ENCODE measurements around the gene SLC6A1. TPM values are rescaled to one million over a fixed set of nuclear protein-coding genes. Genes with fewer than 3 reads are reported as not detected.
"Not testable (repeated sequence)": the region's sequence is repeated elsewhere in the genome, so short reads cannot be mapped to it uniquely, and the experiment has no call there.

SLC6A1 gene
- total RNA-seq, 1 donor from 2014 or later: 0.52 TPM

DNA sequence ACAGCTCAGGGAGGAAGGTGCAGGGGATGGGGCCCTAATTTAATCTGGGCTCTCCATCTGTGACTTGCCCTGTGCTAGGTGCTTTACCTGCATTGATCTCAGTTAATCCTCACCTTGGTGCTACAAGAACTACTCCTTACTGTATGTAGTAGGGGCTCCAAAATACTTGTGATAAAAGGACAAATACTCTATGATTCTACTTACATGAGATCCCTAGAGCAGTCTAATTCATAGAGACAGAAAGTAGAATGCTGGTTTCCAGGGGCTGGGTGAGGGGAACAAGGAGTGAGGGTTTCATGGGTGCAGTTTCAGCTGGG lies 67.2 kb downstream of the SLC6A1 start:
- H3K27ac Mint-ChIP-seq: no peak overlapping the region
- H3K4me1 Mint-ChIP-seq: no peaks in the 10 kb centered on the region
- H2AFZ ChIP-seq (replicated peaks): no peak overlapping the region
- no peaks in the 10 kb centered on the region for H3K9me3 ChIP-seq (ENCODE audit: low read depth)
- no peaks in the 10 kb centered on the region for H3K36me3 ChIP-seq
- H3K4me2 ChIP-seq: no peak overlapping the region
- no peak for DNase-seq (ENCODE audit: low spot score)
- no peaks in the 10 kb centered on the region for H3K4me1 ChIP-seq
- H3K4me3 Mint-ChIP-seq: no peak overlapping the region
- no peak overlapping the region for H3K4me3 ChIP-seq
- H3K9me3 Mint-ChIP-seq: peaks cover 15% of the 10 kb centered on the region
- H3K79me2 ChIP-seq (ENCODE audit: low read depth): no peaks in the 10 kb centered on the region
- peaks cover 11% of the 10 kb centered on the region for H3K27me3 Mint-ChIP-seq (ENCODE audit: insufficient read depth, low read depth)
- H3K9ac ChIP-seq: no peak overlapping the region
- no peak overlapping the region for H3K27ac ChIP-seq
- peaks cover 39% of the 10 kb centered on the region for H3K27me3 ChIP-seq
- H3F3A ChIP-seq (ENCODE audit: low read depth): no peaks in the 10 kb centered on the region
- no peaks in the 10 kb centered on the region for H4K20me1 ChIP-seq (ENCODE audit: low read depth)
- no peak for TF ChIP-seq EZH2 (IDR thresholded peaks at IDR 0.05)
- TF ChIP-seq EZH2phosphoT487 (IDR thresholded peaks at IDR 0.05): no peak
- no peak for TF ChIP-seq CTCF (IDR thresholded peaks at IDR 0.05)
- no peaks in the 10 kb centered on the region for H3K36me3 Mint-ChIP-seq

GRCh38 chr3:11060500-11061251 lies 68.1 kb downstream of the SLC6A1 start:
- no peaks in the 10 kb centered on the region for H3K79me2 ChIP-seq (ENCODE audit: low read depth)
- H3K36me3 Mint-ChIP-seq: no peaks in the 10 kb centered on the region
- no peak for TF ChIP-seq EZH2phosphoT487 (IDR thresholded peaks at IDR 0.05)
- TF ChIP-seq CTCF (IDR thresholded peaks at IDR 0.05): peak; percentile 92
- TF ChIP-seq EZH2 (IDR thresholded peaks at IDR 0.05): peak; percentile 47
- H3K36me3 ChIP-seq: no peaks in the 10 kb centered on the region
- no peaks in the 10 kb centered on the region for H3K9me3 ChIP-seq (ENCODE audit: low read depth)
- peaks cover 39% of the 10 kb centered on the region for H3K27me3 ChIP-seq
- H2AFZ ChIP-seq (replicated peaks): peak overlapping the region; percentile 84
- DNase-seq (ENCODE audit: low spot score): peak; percentile 85
- peak overlapping the region; percentile 78 for H3K4me3 Mint-ChIP-seq
- H3K27ac ChIP-seq: no peak overlapping the region
- H3K4me1 Mint-ChIP-seq: no peaks in the 10 kb centered on the region
- peak overlapping the region; percentile 56 for H3K4me3 ChIP-seq
- peaks cover 11% of the 10 kb centered on the region for H3K27me3 Mint-ChIP-seq (ENCODE audit: insufficient read depth, low read depth)
- no peaks in the 10 kb centered on the region for H4K20me1 ChIP-seq (ENCODE audit: low read depth)
- H3K4me1 ChIP-seq: no peaks in the 10 kb centered on the region
- H3K4me2 ChIP-seq: peak overlapping the region; percentile 80
- no peak overlapping the region for H3K9ac ChIP-seq
- H3F3A ChIP-seq (ENCODE audit: low read depth): no peaks in the 10 kb centered on the region
- no peak overlapping the region for H3K27ac Mint-ChIP-seq
- peaks cover 22% of the 10 kb centered on the region for H3K9me3 Mint-ChIP-seq

GRCh38 chr3:11061268-11061871 lies 68.8 kb downstream of the SLC6A1 start:
- not testable (repeated sequence) for H3K36me3 Mint-ChIP-seq; H3K27ac ChIP-seq; H3K9me3 ChIP-seq (ENCODE audit: low read depth); H3F3A ChIP-seq (ENCODE audit: low read depth); H3K4me1 Mint-ChIP-seq; H4K20me1 ChIP-seq (ENCODE audit: low read depth); H3K27ac Mint-ChIP-seq; H3K9ac ChIP-seq; H3K4me1 ChIP-seq; H3K79me2 ChIP-seq (ENCODE audit: low read depth); H3K36me3 ChIP-seq
- Mint-ChIP-seq H3K9me3 (peaks cover 23% of the 10 kb centered on the region), H3K4me3 (peak overlapping the region; percentile 81), H3K27me3 (ENCODE audit: insufficient read depth, low read depth) (peaks cover 11% of the 10 kb centered on the region)
- peak overlapping the region; percentile 80 for H3K4me2 ChIP-seq
- peak; percentile 32 for TF ChIP-seq CTCF (IDR thresholded peaks at IDR 0.05)
- H3K4me3 ChIP-seq: peak overlapping the region; percentile 56
- DNase-seq (ENCODE audit: low spot score): peak; percentile 68
- peak overlapping the region; percentile 84 for H2AFZ ChIP-seq (replicated peaks)
- peaks cover 39% of the 10 kb centered on the region for H3K27me3 ChIP-seq
